ENCODE data around the gene HHAT.

GRCh38 chr1:210654176-210654981 lies 325.7 kb downstream of the HHAT start:
- TF ChIP-seq CTCF (conservative IDR thresholded peaks at IDR 0.05; ENCODE audit: low read length) (no peak), EZH2phosphoT487 (IDR thresholded peaks at IDR 0.05; ENCODE audit: borderline replicate concordance, low read depth, low read length) (no peak)
